Fibroblast of villous mesenchyme (primary cell): ENCODE data around the gene LINS1. TPM values are rescaled to one million over a fixed set of nuclear protein-coding genes. Genes with fewer than 3 reads are reported as not detected.

Experiments used
- DNase-seq: peaks from one replicate; pipeline ENCODE4 v3.0.0-alpha.2; 2010; ENCODE audit warnings: low read depth
- H3K4me3 ChIP-seq: 2 replicates; pipeline ENCODE4 v1.5.1; 2011; ENCODE audit warnings: low read depth, mild to moderate bottlenecking, low read length
- total RNA-seq: library from RNA; depleted of rRNA; stranded (reverse); fragments of >200 nt; gene quantifications from 2 replicates; pipeline ENCODE4 v1.2.3, GENCODE V29; 2012
- TF ChIP-seq, protein P1 (sequence below): IDR thresholded peaks from 2 replicates; pipeline ENCODE4 v1.5.1; 2012; ENCODE audit warnings: low read depth, mild to moderate bottlenecking, low read length; ENCODE audit not compliant: insufficient read depth

Gene LINS1
- total RNA-seq, 1 donor: 14.7 TPM

DNA sequence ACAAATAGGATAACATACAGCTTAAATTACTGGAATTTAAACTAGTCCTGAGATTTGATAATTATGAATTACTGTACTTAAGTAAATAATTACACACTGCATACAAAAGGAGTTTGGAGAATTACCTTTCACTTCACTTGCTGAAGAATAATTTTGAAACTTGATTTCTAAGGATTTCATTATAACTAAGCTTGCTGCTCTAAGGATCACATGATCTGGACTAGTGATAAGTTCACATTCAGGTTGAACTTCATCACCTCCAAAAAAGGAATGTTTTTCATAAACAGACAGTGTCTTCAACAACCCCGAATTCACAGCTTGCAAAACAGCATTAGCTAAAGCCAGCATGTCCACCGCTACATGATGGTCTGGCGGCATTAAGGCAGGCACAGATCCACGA, 28.5 kb downstream of the LINS1 start:
- H3K4me3 ChIP-seq: no peak overlapping the region
- TF ChIP-seq, protein P1, sequence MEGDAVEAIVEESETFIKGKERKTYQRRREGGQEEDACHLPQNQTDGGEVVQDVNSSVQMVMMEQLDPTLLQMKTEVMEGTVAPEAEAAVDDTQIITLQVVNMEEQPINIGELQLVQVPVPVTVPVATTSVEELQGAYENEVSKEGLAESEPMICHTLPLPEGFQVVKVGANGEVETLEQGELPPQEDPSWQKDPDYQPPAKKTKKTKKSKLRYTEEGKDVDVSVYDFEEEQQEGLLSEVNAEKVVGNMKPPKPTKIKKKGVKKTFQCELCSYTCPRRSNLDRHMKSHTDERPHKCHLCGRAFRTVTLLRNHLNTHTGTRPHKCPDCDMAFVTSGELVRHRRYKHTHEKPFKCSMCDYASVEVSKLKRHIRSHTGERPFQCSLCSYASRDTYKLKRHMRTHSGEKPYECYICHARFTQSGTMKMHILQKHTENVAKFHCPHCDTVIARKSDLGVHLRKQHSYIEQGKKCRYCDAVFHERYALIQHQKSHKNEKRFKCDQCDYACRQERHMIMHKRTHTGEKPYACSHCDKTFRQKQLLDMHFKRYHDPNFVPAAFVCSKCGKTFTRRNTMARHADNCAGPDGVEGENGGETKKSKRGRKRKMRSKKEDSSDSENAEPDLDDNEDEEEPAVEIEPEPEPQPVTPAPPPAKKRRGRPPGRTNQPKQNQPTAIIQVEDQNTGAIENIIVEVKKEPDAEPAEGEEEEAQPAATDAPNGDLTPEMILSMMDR: no peak
- DNase-seq: no peak

DNA sequence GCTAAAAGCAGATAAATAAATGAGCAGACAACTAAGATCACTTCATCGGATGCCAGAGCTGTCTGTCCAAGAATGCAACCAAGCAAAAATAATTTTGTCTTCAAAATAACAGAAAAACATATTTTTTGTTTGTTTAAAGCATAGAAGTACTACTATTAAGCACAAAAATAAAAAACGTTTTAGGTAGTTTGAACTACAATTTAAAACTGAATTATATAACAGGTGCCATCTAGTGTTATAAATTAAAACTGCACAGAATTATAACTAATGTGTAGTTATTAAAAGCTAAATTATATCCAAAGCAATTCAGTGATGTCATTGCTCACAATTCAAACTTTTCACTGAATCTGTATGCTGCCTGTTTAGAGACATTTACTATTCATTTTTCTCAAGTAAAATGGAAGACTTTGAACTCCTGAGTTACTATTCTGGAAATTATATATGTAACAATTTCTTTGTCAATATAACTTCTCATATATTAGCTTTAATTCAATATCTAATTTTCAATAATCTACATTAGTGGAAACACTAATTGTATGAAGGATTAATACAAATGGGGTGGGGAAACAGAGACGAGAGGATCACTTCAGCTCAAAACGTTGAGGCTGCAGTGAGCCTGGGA, 29.5 kb downstream of the LINS1 start:
- TF ChIP-seq, protein P1: peak; percentile 16
- DNase-seq: peak; percentile 20
- H3K4me3 ChIP-seq: no peak overlapping the region

DNA sequence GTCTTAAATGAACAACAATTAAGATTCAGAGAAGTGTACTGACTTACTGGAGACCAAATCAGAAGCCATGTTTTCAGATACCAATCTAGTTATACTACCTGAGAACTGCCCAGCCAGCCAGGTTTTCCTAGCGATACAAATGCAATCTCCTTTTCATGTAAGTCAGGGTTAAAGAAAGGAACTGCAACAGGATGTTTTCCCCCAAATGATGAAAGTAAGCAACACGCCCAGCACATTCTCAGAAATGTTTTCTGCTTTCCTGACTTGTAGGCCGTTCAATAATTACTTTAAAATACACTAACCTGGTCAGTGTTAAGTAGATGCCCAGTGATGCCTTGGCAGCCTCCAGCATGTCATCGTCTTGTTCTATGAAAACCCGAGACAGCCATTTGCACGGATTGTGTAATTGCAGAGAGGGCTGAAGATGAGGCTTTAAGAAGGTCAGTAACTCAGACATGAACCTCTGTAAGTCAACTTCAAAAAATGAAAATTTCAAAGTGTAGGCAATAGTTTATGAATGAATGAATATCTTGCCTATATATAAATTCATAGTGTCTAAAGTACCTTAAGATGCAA, 30.3 kb downstream of the LINS1 start:
- no peak overlapping the region for H3K4me3 ChIP-seq
- TF ChIP-seq, protein P1: no peak
- DNase-seq: no peak

- DNase-seq: no peak
- H3K4me3 ChIP-seq: no peak overlapping the region
- TF ChIP-seq, protein P1: no peak
Measured at GRCh38 chr15:100570735-100571313, 31.2 kb downstream of the LINS1 start.

DNA sequence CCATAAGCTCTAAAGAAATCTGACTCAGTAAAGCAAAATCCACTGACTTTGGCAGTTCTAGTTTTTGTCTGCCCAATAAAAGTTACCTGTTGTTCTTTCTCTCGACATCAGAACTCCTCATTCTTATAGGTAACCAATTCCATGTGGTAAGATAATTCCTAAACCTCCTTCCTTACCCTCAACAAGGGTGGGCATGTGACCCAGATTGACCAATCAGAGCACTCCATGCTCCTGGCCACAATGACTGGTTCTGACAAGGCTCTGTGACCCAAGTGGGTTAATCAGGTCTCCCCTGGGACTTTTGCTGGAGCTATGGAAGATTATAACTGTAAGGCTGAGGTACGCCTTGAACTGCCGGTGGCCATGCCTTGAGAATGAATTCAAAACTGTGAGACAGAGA, 31.7 kb downstream of the LINS1 start:
- TF ChIP-seq, protein P1: no peak
- H3K4me3 ChIP-seq: no peak overlapping the region
- DNase-seq: peak; percentile 11

DNA sequence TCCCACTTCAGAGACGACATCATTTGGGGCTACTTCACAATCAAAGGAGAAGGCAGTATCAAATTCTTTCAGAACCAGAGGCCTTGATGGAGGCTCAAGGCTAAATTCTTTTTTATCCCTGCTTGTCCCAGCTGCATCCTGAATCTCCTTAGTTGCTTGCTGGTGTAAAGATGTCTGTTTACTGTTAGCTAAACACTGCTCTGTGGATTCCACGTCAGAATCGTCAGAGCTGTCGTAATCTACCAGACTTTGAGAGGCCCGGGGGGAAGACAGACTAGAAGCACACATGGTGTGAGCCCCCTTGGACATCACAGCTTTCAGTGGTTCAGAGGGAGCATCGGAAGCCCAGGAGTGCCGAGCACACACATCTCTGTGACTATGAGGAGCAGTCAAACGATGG, 32.6 kb downstream of the LINS1 start:
- H3K4me3 ChIP-seq: no peak overlapping the region
- TF ChIP-seq, protein P1: no peak
- DNase-seq: peak; percentile 79
